B cell (primary cell): Measurements from ENCODE around the gene CCDC187. TPM values are rescaled to one million over a fixed set of nuclear protein-coding genes. Genes with fewer than 3 reads are reported as not detected.

Source experiments
- ATAC-seq: fragments of 200-7000 bp; cut with Tn5 transposase; one replicate; pipeline ENCODE4 v1.10.0; 2021; ENCODE audit warnings: low read depth, mild to moderate bottlenecking, moderate number of reproducible peaks, moderate library complexity
- CTCF ChIA-PET: fragments of 350-600 bp; sonication (Branson Sonifier 250); formaldehyde crosslinking; loops from one replicate; lab custom pipeline; 2021; ENCODE audit warnings: antibody characterized with exemption, inconsistent platforms; lab: Charles Lee
- POLR2A ChIA-PET: fragments of 350-600 bp; sonication (Branson Sonifier 250); formaldehyde crosslinking; loops from one replicate; lab custom pipeline; 2021; ENCODE audit warnings: antibody characterized with exemption; lab: Charles Lee
- DNase-seq: peaks from one replicate; pipeline ENCODE4 v3.0.0; 2013
- H2AFZ ChIP-seq: 2 replicates; pipeline ENCODE4 v1.6.1; 2012; ENCODE audit warnings: mild to moderate bottlenecking, low read depth, low read length; ENCODE audit not compliant: insufficient read depth, poor library complexity, severe bottlenecking
- H3K27ac ChIP-seq, 2 donors: 1 replicate in 1 of 2; 2 replicates in 1 of 2; pipeline ENCODE4 v1.5.1; 2012 to 2013; ENCODE audit warnings: low read length in 2 of 2, mild to moderate bottlenecking in 2 of 2, moderate library complexity in 1 of 2
- H3K27me3 ChIP-seq, 4 experiments: fragments of 200-600 bp in 1 of 4; sonication (generic) in 1 of 4; replicated peaks in 1 of 4; 1 replicate in 2 of 4; 2 replicates in 2 of 4; pipeline versions ENCODE4 v1.6.1 to v1.7.0; 2013 to 2016; ENCODE audit warnings: low read length in 3 of 4, mild to moderate bottlenecking in 2 of 4, mixed read lengths in 1 of 4, moderate library complexity in 1 of 4; ENCODE audit not compliant: insufficient read depth in 4 of 4, control insufficient read depth in 3 of 4; ENCODE audit errors: control extremely low read depth in 1 of 4
- H3K36me3 ChIP-seq, 2 experiments: replicated peaks in 1 of 2; 1 replicate in 1 of 2; 2 replicates in 1 of 2; pipeline versions ENCODE4 v1.6.1 to v1.7.1; 2013; ENCODE audit warnings: low read length in 1 of 2; ENCODE audit not compliant: insufficient read depth in 2 of 2, control insufficient read depth in 1 of 2; ENCODE audit errors: control extremely low read depth in 1 of 2, extremely low read depth in 1 of 2
- H3K4me1 ChIP-seq, 2 donors: fragments of 200-600 bp in 1 of 2; sonication (generic) in 1 of 2; 1 replicate in 1 of 2; 2 replicates in 1 of 2; pipeline versions ENCODE4 v1.5.1 to v1.6.1; 2013 to 2017; ENCODE audit warnings: low read length in 2 of 2; ENCODE audit not compliant: control insufficient read depth in 2 of 2, insufficient read depth in 2 of 2
- H3K4me2 ChIP-seq: replicated peaks from 2 replicates; pipeline ENCODE3; 2012; ENCODE audit warnings: mild to moderate bottlenecking, low read depth, low read length; ENCODE audit not compliant: poor library complexity, severe bottlenecking
- H3K4me3 ChIP-seq, 5 experiments: fragments of 200-600 bp in 1 of 5; sonication (generic) in 1 of 5; 1 replicate in 3 of 5; 2 replicates in 2 of 5; pipeline versions ENCODE4 v1.5.1 to v1.7.0; 2011 to 2016; ENCODE audit warnings: low read length in 4 of 5, mild to moderate bottlenecking in 4 of 5, low read depth in 2 of 5, control low read depth in 1 of 5, moderate library complexity in 1 of 5; ENCODE audit not compliant: insufficient read depth in 1 of 5; ENCODE audit errors: control extremely low read depth in 1 of 5, extremely low read depth in 1 of 5
- H3K79me2 ChIP-seq: fragments of 200-600 bp; sonication (generic); one replicate; pipeline ENCODE4 v1.6.0; 2016; ENCODE audit warnings: low read length; ENCODE audit not compliant: control insufficient read depth, insufficient read depth
- H3K9ac ChIP-seq: fragments of 200-600 bp; sonication (generic); 2 replicates; pipeline ENCODE4 v1.6.1; 2017; ENCODE audit warnings: mild to moderate bottlenecking, low read length, moderate library complexity
- H3K9me3 ChIP-seq, 3 donors: one replicate each; pipeline versions ENCODE4 v1.6.1 to v1.7.1; 2013; ENCODE audit warnings: low read length in 2 of 3; ENCODE audit not compliant: control insufficient read depth in 2 of 3, insufficient read depth in 1 of 3; ENCODE audit errors: control extremely low read depth in 1 of 3
- H4K20me1 ChIP-seq: 2 replicates; pipeline ENCODE4 v1.6.0; 2012; ENCODE audit warnings: mild to moderate bottlenecking, low read length; ENCODE audit not compliant: insufficient read depth, control insufficient read depth, poor library complexity, severe bottlenecking
- H3K27ac Mint-ChIP-seq: one replicate; pipeline ENCODE4 v1.8.0; 2021; ENCODE audit warnings: mixed read lengths
- H3K27me3 Mint-ChIP-seq: one replicate; pipeline ENCODE4 v1.8.0; 2021; ENCODE audit warnings: mixed read lengths
- H3K4me1 Mint-ChIP-seq: one replicate; pipeline ENCODE4 v1.8.0; 2021; ENCODE audit warnings: mixed read lengths
- H3K4me3 Mint-ChIP-seq: one replicate; pipeline ENCODE4 v1.8.0; 2021; ENCODE audit warnings: mixed read lengths
- H3K9me3 Mint-ChIP-seq: one replicate; pipeline ENCODE4 v1.8.0; 2022; ENCODE audit warnings: mixed read lengths; ENCODE audit not compliant: insufficient read depth
- EZH2 ChIP-seq: IDR thresholded peaks from 2 replicates; pipeline ENCODE4 v1.6.1; 2012; ENCODE audit warnings: borderline replicate concordance, low read depth, mild to moderate bottlenecking, moderate library complexity, low read length; ENCODE audit not compliant: insufficient read depth, poor library complexity, severe bottlenecking
- WGBS: methylation state at CpG from one replicate; pipeline ENCODE4 v1.1.5; 2013; ENCODE audit warnings: missing lambda C conversion rate; ENCODE audit not compliant: insufficient coverage; 5-methylcytosine and 5-hydroxymethylcytosine counted together
- intact Hi-C: fragments of 100-400 bp; cut with micrococcal nuclease; formaldehyde crosslinking; loops from one replicate; pipeline ENCODE4 v1.10.0; 2022
- polyA plus RNA-seq: library from polyadenylated mRNA; depleted of rRNA; stranded (reverse); fragments of >200 nt; gene quantifications from 2 replicates; pipeline ENCODE4 v1.2.3, GENCODE V29; 2012
- total RNA-seq, 2 donors: library from RNA; stranded (reverse); fragments of 120-200 nt in 1 of 2; gene quantifications; 1 replicate in 1 of 2; 2 replicates in 1 of 2; pipeline versions ENCODE4 v1.2.3 to v1.2.4, GENCODE V29; 2013 to 2022
- TF ChIP-seq, protein P1 (sequence below): fragments of 200-600 bp; IDR thresholded peaks from one replicate; pipeline ENCODE4 v1.8.0; 2022; ENCODE audit warnings: antibody characterized with exemption, mild to moderate bottlenecking

CCDC187 gene
- total and polyA plus RNA-seq, 2 donors (not counting 1 experiment from before 2014, with no cell fraction given), result 1.5 to 7.6 TPM

DNA sequence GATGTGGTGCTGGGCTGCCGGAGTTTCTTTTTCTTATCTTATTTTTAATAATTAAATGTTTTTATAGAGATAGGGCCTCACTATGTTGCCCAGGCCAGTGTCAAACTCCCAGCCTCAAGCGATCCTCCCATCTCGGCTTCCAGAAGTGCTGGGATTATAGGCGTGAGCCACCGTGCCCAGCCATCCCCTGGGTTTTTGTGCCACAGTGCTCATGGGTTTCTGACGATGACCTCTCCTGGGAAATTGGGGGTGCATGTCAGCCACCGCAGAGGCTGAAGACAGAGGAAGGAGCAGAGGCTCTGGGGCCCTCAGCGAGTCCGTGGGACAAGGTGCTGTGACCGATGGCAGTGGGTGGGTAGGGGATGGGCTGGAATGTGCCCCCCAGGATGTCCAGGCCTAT, 37.9 kb upstream of the CCDC187 start:
- Histone ChIP-seq H3K9me3 (no peaks in the 10 kb centered on the region), H3K27me3 (no peaks in the 10 kb centered on the region), H4K20me1 (no peaks in the 10 kb centered on the region), H2AFZ (no peak overlapping the region), H3K27ac (no peak overlapping the region), H3K9ac (no peak overlapping the region), H3K4me3 (no peak overlapping the region), H3K4me2 (no peak overlapping the region), H3K36me3 (no peaks in the 10 kb centered on the region), H3K4me1 (peaks cover 3 to 6% of the 10 kb centered on the region in 2 donors), H3K79me2 (no peaks in the 10 kb centered on the region)
- DNase-seq, result no peak
- H3K4me1 Mint-ChIP-seq, result peaks cover 9% of the 10 kb centered on the region
- ChIA-PET POLR2A (no interaction called here), CTCF (interaction anchor here (0.6 kb wide), 1 partner anchor 1081 kb away, joined by 3 read pairs; the partner anchor contains the start of genes EXD3 and NOXA1)
- H3K27ac Mint-ChIP-seq, result no peak overlapping the region
- WGBS, result 80% methylated on average over 9 of the region's 10 CpGs
- intact Hi-C loops, result loop anchor here (1.0 kb wide), 1 partner anchor 22 kb away; the partner anchor contains the start of gene DNLZ
- no peaks in the 10 kb centered on the region for H3K27me3 Mint-ChIP-seq
- ATAC-seq, result no peak
- TF ChIP-seq, protein P1, sequence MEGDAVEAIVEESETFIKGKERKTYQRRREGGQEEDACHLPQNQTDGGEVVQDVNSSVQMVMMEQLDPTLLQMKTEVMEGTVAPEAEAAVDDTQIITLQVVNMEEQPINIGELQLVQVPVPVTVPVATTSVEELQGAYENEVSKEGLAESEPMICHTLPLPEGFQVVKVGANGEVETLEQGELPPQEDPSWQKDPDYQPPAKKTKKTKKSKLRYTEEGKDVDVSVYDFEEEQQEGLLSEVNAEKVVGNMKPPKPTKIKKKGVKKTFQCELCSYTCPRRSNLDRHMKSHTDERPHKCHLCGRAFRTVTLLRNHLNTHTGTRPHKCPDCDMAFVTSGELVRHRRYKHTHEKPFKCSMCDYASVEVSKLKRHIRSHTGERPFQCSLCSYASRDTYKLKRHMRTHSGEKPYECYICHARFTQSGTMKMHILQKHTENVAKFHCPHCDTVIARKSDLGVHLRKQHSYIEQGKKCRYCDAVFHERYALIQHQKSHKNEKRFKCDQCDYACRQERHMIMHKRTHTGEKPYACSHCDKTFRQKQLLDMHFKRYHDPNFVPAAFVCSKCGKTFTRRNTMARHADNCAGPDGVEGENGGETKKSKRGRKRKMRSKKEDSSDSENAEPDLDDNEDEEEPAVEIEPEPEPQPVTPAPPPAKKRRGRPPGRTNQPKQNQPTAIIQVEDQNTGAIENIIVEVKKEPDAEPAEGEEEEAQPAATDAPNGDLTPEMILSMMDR, result no peak
- no peak for TF ChIP-seq EZH2
- no peak overlapping the region for H3K4me3 Mint-ChIP-seq
- H3K9me3 Mint-ChIP-seq, result no peaks in the 10 kb centered on the region

DNA sequence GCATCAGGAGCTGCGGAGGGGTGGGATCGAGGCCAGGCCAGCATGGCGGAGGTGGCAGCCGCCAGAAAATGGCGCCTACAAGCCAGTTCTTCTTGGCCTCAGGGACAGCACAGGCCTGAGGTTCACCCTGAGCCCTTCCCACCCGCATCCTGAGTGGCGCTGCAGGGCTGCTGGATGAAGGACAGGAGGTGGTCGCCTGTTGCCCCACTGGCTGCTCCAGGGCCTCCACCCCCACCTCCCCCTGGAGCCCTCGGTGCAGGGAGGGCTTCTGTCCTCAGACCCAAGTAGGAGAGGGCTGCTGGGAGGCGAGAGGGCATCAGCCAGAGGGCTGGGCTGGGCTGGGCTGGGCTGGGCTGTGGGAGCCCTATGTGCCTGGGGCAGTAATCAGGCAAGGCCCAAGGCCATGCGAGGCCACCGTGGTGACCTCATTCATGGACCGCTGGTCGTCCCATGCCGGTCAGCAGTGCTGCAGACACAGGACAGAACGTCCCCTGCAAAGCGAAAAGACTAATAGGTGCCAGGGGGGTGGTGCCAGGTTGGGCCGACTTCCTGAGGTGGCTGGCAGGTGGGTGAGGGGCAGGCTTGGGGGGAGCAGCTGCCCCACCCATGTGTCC, 37.3 kb upstream of the CCDC187 start:
- intact Hi-C loops, result no loop called here
- no peaks in the 10 kb centered on the region for H3K9me3 Mint-ChIP-seq
- H3K4me2 ChIP-seq, result no peak overlapping the region
- DNase-seq (no peak), ATAC-seq (no peak)
- H3K9ac ChIP-seq, result no peak overlapping the region
- no peak overlapping the region for H3K4me3 Mint-ChIP-seq
- TF ChIP-seq EZH2, result no peak
- TF ChIP-seq, protein P1, result no peak
- H3K4me1 Mint-ChIP-seq, result peaks cover 9% of the 10 kb centered on the region
- peaks cover 3 to 6% of the 10 kb centered on the region in 2 donors for H3K4me1 ChIP-seq
- no peak overlapping the region for H2AFZ ChIP-seq
- no peak overlapping the region for H3K27ac Mint-ChIP-seq
- no peaks in the 10 kb centered on the region for H4K20me1 ChIP-seq
- H3K27me3 Mint-ChIP-seq, result no peaks in the 10 kb centered on the region
- ChIA-PET CTCF (no interaction called here), POLR2A (no interaction called here)
- H3K27ac ChIP-seq, result no peak overlapping the region
- no peaks in the 10 kb centered on the region for H3K79me2 ChIP-seq
- WGBS, result 91% methylated on average over 17 of the region's 18 CpGs
- H3K27me3 ChIP-seq, result no peaks in the 10 kb centered on the region
- no peaks in the 10 kb centered on the region for H3K36me3 ChIP-seq
- no peak overlapping the region for H3K4me3 ChIP-seq
- no peaks in the 10 kb centered on the region for H3K9me3 ChIP-seq
